ENCODE results near the gene RNF125.

The RNF125 gene

GRCh38 chr18:32010124-32010721 is 8.4 kb upstream of the RNF125 start:
- no peak overlapping the region for H3K27ac ChIP-seq
- TF ChIP-seq, protein P1, sequence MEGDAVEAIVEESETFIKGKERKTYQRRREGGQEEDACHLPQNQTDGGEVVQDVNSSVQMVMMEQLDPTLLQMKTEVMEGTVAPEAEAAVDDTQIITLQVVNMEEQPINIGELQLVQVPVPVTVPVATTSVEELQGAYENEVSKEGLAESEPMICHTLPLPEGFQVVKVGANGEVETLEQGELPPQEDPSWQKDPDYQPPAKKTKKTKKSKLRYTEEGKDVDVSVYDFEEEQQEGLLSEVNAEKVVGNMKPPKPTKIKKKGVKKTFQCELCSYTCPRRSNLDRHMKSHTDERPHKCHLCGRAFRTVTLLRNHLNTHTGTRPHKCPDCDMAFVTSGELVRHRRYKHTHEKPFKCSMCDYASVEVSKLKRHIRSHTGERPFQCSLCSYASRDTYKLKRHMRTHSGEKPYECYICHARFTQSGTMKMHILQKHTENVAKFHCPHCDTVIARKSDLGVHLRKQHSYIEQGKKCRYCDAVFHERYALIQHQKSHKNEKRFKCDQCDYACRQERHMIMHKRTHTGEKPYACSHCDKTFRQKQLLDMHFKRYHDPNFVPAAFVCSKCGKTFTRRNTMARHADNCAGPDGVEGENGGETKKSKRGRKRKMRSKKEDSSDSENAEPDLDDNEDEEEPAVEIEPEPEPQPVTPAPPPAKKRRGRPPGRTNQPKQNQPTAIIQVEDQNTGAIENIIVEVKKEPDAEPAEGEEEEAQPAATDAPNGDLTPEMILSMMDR (conservative IDR thresholded peaks at IDR 0.05): no peak

GRCh38 chr18:32011193-32011592 is 7.4 kb upstream of the RNF125 start:
- TF ChIP-seq, protein P1 (conservative IDR thresholded peaks at IDR 0.05): no peak
- no peak overlapping the region for H3K27ac ChIP-seq

DNA sequence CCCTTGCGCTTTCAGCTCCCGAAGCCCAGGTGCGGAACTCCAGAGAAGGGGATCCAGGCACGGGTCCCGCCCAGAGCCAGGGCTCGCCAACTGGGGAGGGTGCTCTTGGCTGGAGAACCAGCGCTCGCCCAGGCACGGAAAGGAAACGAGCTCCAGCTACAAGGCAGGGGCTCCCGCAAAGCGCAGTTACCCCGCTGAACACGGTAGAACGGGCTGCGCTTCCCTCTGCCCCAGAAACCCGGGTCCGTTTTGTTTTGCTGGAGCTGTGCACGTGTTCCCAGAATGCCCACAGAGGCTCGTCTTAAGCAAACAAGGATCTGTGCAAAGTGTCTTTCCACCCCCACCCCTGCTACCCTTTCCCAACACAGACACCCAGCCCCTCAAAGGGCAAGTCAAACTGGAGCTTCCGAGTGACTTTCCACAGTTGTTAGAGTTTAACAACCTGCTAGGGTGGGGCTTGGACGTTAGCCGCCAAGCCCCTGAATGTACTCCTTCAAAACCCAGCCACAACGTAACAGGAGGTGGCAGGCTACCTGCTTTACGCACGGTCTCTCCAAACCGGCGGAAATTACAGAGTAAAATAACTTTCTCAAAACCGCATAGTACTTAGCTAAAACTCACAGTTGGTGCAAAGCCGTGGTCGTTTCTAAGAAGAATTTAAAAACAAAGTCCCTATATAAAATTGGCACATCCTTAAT is 775 bp downstream of the RNF125 start:
- peak overlapping the region; percentile 77 for H3K27ac ChIP-seq
- TF ChIP-seq, protein P1 (conservative IDR thresholded peaks at IDR 0.05): peak; percentile 23; the same call in 1 of the 2 replicates

DNA sequence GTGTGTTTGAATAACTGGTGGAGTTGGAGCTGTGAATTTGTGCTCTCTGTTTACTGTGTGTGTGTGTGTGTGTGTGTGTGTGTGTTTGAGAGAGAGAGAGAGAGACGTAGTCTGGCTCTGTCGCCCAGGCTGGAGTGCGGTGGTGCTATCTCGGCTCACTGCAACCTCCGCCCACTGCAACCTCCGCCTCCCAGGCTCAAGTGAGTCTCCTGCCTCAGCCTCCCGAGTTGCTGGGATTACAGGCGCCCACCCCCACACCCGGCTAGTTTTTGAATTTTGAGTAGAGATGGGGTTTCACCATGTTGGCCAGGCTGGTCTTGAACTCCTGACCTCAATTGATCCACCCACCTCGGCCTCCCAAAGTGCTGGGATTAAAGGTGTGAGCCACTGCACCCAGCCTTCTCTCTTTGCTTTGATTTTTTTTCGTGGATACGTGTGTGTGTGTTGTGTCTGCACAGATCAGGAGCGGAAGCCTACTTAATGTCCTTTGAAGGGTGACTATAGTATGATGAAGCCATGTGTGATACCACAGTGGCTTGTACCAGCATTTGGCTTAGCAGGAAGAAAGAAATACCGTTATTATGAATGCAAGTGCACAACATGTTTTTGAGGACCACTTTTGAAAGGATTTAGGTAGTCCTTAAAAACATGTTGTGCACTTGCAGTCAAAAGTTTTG is 1.5 kb downstream of the RNF125 start:
- peak overlapping the region; percentile 77; the same call in 1 of the 2 replicates for H3K27ac ChIP-seq

GRCh38 chr18:32021756-32022564 is 3.3 kb downstream of the RNF125 start:
- no peak overlapping the region for H3K27ac ChIP-seq
- TF ChIP-seq, protein P1 (conservative IDR thresholded peaks at IDR 0.05): no peak

DNA sequence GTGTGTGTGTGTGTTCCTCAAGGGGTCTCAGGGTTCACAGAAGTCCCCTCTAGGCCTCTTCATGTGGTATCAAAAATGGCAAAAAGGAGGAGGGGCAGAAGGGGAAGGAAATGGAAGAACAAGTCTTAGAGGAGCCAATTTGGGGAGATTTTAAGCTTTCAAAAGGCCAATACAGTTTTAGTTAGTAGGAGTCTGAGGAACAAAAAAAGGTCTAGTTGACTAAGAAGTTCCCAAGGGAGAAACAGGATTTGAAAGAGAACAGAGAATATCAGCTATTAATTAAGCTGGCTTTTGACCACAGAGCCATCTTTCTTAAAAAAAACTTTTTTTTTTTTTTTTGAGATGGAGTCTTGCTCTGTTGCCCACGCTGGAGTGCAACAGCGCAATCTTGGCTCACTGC is 7.1 kb downstream of the RNF125 start:
- no peak overlapping the region for H3K27ac ChIP-seq
- TF ChIP-seq, protein P1 (conservative IDR thresholded peaks at IDR 0.05): no peak

- TF ChIP-seq, protein P1 (conservative IDR thresholded peaks at IDR 0.05): no peak
- no peak overlapping the region for H3K27ac ChIP-seq
These were observed 8.0 kb downstream of the RNF125 start for GRCh38 chr18:32026491-32027086.
